Activated CD8-positive, alpha-beta T cell treated with anti-CD3 and anti-CD28 coated beads, Interleukin-2, amount 10 ng/mL, durations not matched to agents 7 days and 5 days (primary cell): Measurements from ENCODE around the gene PPP1R1C. TPM values are rescaled to one million over a fixed set of nuclear protein-coding genes. Genes with fewer than 3 reads are reported as not detected.

Experiments used
- ATAC-seq: fragments of 150-1000 bp; cut with Tn5 transposase; one replicate; pipeline ENCODE4 v1.10.0; 2021; ENCODE audit warnings: moderate library complexity
- CTCF ChIA-PET: fragments of 350-600 bp; sonication (Branson Sonifier 250); formaldehyde crosslinking; loops from one replicate; lab custom pipeline; 2021; ENCODE audit warnings: antibody characterized with exemption; lab: Charles Lee
- POLR2A ChIA-PET: fragments of 350-600 bp; sonication (Branson Sonifier 250); formaldehyde crosslinking; loops from one replicate; lab custom pipeline; 2021; ENCODE audit warnings: antibody characterized with exemption; lab: Charles Lee
- DNase-seq: peaks from one replicate; pipeline ENCODE4 v3.0.0-alpha.2; 2020
- H3K27ac Mint-ChIP-seq: one replicate; pipeline ENCODE4 v1.8.0; 2021; ENCODE audit warnings: mild to moderate bottlenecking, mixed read lengths
- H3K27me3 Mint-ChIP-seq: one replicate; pipeline ENCODE4 v1.8.0; 2021; ENCODE audit warnings: low read depth, mixed read lengths
- H3K36me3 Mint-ChIP-seq: one replicate; pipeline ENCODE4 v1.8.0; 2021; ENCODE audit warnings: low read depth, mixed read lengths
- H3K4me1 Mint-ChIP-seq: one replicate; pipeline ENCODE4 v1.8.0; 2021; ENCODE audit warnings: low read depth, mixed read lengths
- H3K4me3 Mint-ChIP-seq: one replicate; pipeline ENCODE4 v1.8.0; 2021; ENCODE audit warnings: mild to moderate bottlenecking, mixed read lengths
- H3K9me3 Mint-ChIP-seq: one replicate; pipeline ENCODE4 v1.8.0; 2022; ENCODE audit warnings: mixed read lengths; ENCODE audit not compliant: insufficient read depth
- total RNA-seq, 2 experiments: library from RNA; stranded (reverse); gene quantifications; one replicate each; pipeline ENCODE4 v1.2.3, GENCODE V29; 2021

The PPP1R1C gene
- total RNA-seq, 2 experiments from 2014 or later, result not detected

DNA sequence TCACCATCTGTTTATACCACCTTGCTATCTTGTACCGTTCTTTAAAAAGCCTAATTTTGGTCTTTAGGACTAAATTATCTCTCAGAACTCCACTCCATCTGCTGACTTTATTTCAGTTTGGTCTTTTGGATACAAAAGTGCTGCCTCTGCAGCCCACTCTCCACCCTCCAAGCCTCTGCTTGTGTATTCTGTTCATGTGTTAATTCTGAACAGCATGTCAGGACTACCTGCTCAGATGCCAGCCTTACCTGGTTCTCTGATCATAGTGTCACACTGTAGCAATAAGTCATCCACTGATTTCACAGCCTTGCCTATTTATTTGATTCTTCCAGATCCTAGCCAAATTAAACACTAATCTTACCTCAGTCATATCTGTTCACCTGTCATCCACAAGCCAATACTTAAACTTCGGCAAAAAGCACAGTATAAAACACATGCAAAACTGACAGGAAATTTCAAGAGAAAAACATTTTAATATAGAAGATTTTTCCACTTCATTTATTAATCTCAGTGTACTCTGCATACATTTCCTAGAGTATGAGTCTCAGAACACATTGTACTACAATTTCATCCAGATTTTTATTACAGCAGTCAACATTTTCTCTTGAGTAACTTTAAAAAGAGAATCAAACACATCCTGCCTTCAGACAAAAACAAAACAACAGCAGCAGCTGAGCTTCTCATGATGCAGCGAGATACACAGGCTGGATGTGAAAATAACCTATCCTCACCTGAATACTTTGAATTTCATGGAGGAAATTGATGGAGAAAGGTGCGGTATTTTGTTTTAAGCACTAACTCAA lies 64.9 kb downstream of the PPP1R1C start:
- H3K27ac Mint-ChIP-seq, result no peak overlapping the region
- no peaks in the 10 kb centered on the region for H3K27me3 Mint-ChIP-seq
- no peak for ATAC-seq
- no peak for DNase-seq
- H3K4me1 Mint-ChIP-seq, result no peaks in the 10 kb centered on the region
- CTCF ChIA-PET, result no interaction called here
- no peaks in the 10 kb centered on the region for H3K9me3 Mint-ChIP-seq
- no peaks in the 10 kb centered on the region for H3K36me3 Mint-ChIP-seq
- no peak overlapping the region for H3K4me3 Mint-ChIP-seq
- POLR2A ChIA-PET, result no interaction called here

DNA sequence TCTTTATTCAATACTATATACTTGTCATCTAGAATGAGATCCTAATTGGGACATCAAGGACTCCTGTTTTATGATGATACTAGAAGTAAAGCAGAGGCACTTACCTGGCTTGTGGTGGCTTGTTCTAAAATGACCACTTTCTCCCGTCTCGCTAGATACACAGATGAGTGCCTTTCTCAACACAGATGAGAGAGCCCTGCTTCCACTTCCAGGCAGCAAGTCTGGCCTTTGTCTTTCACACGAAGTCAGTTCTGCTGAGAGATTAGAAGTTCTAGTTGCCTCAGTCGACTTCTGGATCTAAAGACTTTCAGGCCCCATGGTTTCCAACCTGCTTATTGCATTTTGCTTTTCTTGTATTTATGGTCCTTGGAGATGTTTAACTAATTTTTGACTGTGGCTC lies 70.3 kb downstream of the PPP1R1C start:
- Mint-ChIP-seq H3K4me1 (no peaks in the 10 kb centered on the region), H3K36me3 (no peaks in the 10 kb centered on the region), H3K4me3 (no peak overlapping the region), H3K27ac (no peak overlapping the region), H3K9me3 (no peaks in the 10 kb centered on the region), H3K27me3 (no peaks in the 10 kb centered on the region)
- DNase-seq, result no peak
- ATAC-seq, result no peak
- CTCF ChIA-PET, result no interaction called here
- POLR2A ChIA-PET, result no interaction called here

DNA sequence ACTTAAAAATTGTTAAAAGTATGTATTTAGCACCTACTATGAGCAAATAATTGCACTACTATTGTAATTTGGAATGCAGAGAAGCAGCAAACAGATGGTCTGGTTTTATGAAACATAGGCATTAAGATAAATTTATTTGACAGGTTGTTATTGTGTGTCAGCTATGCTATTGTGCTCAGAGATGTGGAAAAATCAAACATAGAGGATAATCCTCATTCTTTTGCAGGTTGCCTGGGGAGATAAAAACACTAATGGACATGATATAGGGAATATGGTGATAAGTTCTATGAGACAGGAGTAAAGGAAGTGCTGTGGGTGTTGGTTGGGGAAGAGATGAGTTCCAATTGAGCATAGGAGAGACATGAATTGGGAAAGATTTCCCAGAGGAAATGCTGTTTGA lies 71.3 kb downstream of the PPP1R1C start:
- no peak overlapping the region for H3K4me3 Mint-ChIP-seq
- ChIA-PET POLR2A (no interaction called here), CTCF (no interaction called here)
- H3K9me3 Mint-ChIP-seq, result no peaks in the 10 kb centered on the region
- ATAC-seq (no peak), DNase-seq (no peak)
- H3K27me3 Mint-ChIP-seq, result no peaks in the 10 kb centered on the region
- no peak overlapping the region for H3K27ac Mint-ChIP-seq
- H3K36me3 Mint-ChIP-seq, result no peaks in the 10 kb centered on the region
- H3K4me1 Mint-ChIP-seq, result no peaks in the 10 kb centered on the region

DNA sequence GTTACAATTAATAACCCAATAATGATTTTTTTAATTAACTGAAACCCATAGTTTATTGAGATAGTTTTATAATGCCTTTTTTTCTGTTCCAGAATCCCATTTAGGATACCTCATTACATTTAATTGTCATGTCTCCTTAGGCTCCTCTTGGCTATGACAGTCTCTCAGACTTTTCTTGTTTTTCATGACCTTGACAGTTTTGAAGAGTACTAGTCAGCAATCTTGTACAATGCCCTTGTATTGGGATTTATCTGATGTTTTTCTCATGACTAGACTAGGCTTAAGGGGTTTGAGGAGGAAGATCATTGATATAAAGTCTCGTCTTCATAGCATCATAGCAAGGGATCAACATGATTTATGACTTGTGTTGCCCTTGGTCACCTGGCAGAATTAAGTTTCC lies 72.4 kb downstream of the PPP1R1C start:
- ChIA-PET CTCF (no interaction called here), POLR2A (no interaction called here)
- no peaks in the 10 kb centered on the region for H3K9me3 Mint-ChIP-seq
- no peaks in the 10 kb centered on the region for H3K27me3 Mint-ChIP-seq
- no peak overlapping the region for H3K27ac Mint-ChIP-seq
- H3K36me3 Mint-ChIP-seq, result no peaks in the 10 kb centered on the region
- DNase-seq (no peak), ATAC-seq (no peak)
- no peaks in the 10 kb centered on the region for H3K4me1 Mint-ChIP-seq
- no peak overlapping the region for H3K4me3 Mint-ChIP-seq

DNA sequence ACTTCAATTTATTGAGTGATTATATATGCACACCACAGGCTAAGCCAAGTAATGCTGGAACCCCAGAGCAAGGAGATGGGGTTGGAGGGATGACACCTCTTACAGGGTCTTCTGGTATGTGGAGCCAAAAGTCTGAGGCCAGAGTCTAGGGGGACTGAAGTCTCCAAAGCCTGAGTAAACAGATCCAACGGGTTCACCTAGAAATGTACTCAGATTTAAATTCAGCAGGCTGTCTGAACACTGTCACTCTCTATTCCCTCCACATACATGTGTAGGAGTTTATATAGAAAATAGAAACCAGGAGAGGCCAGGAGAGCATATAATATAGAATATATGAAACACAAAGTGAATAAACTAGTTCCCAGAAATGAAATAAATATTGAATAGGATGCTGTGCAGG lies 76.1 kb downstream of the PPP1R1C start:
- Mint-ChIP-seq H3K36me3 (no peaks in the 10 kb centered on the region), H3K27ac (no peak overlapping the region), H3K4me3 (no peak overlapping the region), H3K9me3 (no peaks in the 10 kb centered on the region), H3K4me1 (no peaks in the 10 kb centered on the region), H3K27me3 (no peaks in the 10 kb centered on the region)
- DNase-seq (no peak), ATAC-seq (no peak)
- ChIA-PET POLR2A (no interaction called here), CTCF (no interaction called here)

DNA sequence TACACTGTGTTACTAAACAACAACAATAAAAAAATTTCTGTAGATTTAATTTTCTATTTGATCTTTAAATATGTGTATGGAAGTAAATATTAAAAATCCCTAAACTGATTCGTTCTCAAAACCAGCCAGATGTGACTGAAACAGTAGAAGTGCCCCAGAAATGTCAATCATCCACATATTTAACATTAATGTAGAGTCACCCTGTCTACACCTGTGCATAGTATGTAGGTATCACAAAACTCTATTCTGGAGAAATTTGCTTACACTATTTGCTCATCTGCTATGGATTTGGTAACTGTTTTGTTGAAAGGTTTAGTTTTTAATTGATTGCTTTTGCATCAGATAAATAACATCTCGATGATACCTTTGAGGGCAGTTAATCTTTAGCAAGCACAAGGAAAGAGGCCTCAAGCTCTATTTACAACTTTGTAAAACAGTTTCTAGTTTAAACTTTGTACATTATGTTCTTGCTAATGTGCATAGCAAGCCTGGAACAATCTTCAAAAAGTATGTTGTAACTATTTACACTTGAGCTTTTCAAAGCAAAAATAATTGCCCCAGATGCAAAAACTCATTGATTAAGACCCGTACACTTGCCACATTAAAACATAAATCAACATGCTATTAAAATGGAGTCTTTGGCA lies 76.8 kb downstream of the PPP1R1C start:
- ChIA-PET POLR2A (no interaction called here), CTCF (no interaction called here)
- H3K4me3 Mint-ChIP-seq, result no peak overlapping the region
- H3K9me3 Mint-ChIP-seq, result no peaks in the 10 kb centered on the region
- no peaks in the 10 kb centered on the region for H3K36me3 Mint-ChIP-seq
- H3K27ac Mint-ChIP-seq, result no peak overlapping the region
- no peaks in the 10 kb centered on the region for H3K27me3 Mint-ChIP-seq
- DNase-seq (no peak), ATAC-seq (no peak)
- no peaks in the 10 kb centered on the region for H3K4me1 Mint-ChIP-seq

DNA sequence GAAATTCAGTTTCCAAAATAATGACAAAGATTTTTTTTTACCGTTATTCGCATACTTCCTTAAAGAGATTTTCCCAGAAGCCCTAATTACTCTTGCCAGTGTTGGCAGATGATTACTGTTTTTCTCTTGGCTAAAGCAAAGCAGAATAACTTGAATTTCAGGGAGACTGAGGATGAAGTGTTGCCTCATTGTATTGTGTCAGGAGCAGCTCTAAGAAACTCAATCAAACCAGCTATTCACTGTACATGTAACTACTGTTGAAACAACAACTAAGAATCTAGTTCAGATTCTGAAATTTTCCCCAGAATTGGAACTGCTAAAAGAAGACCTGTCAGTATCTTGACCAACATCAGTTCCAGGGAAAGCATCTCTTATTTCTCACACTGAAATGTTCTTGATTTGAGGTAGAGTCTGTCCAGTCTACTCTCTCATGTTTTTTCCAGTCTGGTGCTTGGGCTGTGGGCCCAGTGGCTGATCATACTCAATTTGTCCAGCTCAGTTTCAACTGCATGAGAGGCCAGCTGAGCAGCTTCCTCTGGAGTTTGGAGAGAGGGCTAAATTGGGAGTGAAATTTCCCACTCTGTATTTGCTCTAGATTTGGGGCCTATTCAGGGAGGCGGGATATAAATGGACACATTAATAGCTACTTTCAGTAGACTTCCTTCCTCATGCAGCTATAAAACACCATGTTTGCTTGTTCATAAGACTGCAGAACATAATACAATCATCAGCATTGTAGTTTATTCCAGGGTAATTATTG lies 78.5 kb downstream of the PPP1R1C start:
- ChIA-PET CTCF (interaction anchor here (0.8 to 1.8 kb wide), 2 partner anchors 13 to 321 kb away, joined by 3 to 7 read pairs; no protein-coding TSS in a partner anchor), POLR2A (no interaction called here)
- DNase-seq, result no peak
- H3K9me3 Mint-ChIP-seq, result no peaks in the 10 kb centered on the region
- no peaks in the 10 kb centered on the region for H3K4me1 Mint-ChIP-seq
- H3K36me3 Mint-ChIP-seq, result no peaks in the 10 kb centered on the region
- no peaks in the 10 kb centered on the region for H3K27me3 Mint-ChIP-seq
- no peak for ATAC-seq
- H3K4me3 Mint-ChIP-seq, result no peak overlapping the region
- H3K27ac Mint-ChIP-seq, result no peak overlapping the region

DNA sequence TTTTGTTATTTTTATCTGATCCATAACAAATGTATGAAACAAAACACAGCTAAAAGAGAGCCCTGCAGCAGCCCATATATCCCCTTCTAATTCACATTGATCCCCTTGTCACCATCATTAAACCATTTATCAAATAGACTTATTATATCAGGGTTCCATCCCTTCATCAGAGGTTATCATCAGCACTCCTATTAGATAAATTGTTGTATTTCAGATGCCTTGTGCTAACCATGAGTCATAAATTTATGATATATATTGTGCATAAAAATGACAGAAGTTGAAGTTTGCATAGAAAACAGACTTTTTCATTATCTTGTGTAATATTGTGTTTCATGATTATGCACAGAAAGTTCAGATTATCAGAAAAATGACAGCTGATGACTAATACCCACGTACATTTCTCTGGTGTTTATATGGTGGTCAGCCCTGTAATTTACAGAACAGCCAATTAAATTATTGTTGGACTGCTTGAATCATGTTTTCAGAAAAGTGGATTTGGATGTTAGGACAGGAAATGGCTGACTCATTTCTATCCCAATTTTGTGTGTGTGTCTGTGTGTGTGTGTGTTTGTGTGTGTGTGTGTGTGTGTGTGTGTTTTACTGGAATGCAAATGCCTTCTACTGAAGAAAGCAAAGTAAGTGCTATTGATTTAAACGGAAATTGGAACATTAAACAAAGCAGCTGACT lies 80.9 kb downstream of the PPP1R1C start:
- ChIA-PET CTCF (no interaction called here), POLR2A (no interaction called here)
- Mint-ChIP-seq H3K4me3 (no peak overlapping the region), H3K4me1 (no peaks in the 10 kb centered on the region), H3K27ac (no peak overlapping the region), H3K9me3 (no peaks in the 10 kb centered on the region), H3K36me3 (no peaks in the 10 kb centered on the region), H3K27me3 (no peaks in the 10 kb centered on the region)
- ATAC-seq, result no peak
- DNase-seq, result no peak

DNA sequence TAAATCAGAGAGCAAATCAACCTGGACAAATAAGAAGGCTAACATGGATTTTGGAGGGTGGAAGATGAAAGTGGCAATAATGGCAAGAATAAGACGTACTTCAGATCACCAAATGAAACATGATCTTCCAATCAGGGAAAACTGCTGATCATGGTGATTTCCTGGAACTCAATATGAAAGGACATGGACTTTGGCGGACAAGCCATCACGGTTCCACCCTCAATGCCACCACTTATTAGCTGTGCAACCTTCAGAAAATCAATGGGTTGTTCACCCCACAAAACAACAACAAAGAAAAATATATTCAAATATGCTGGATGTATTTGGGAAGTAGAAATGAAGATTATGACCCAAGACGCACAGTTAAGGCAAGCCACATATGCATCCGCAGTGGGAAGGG lies 81.7 kb downstream of the PPP1R1C start:
- Mint-ChIP-seq H3K9me3 (no peaks in the 10 kb centered on the region), H3K27ac (no peak overlapping the region), H3K4me3 (no peak overlapping the region), H3K4me1 (no peaks in the 10 kb centered on the region), H3K27me3 (no peaks in the 10 kb centered on the region), H3K36me3 (no peaks in the 10 kb centered on the region)
- DNase-seq (no peak), ATAC-seq (no peak)
- ChIA-PET CTCF (no interaction called here), POLR2A (no interaction called here)

DNA sequence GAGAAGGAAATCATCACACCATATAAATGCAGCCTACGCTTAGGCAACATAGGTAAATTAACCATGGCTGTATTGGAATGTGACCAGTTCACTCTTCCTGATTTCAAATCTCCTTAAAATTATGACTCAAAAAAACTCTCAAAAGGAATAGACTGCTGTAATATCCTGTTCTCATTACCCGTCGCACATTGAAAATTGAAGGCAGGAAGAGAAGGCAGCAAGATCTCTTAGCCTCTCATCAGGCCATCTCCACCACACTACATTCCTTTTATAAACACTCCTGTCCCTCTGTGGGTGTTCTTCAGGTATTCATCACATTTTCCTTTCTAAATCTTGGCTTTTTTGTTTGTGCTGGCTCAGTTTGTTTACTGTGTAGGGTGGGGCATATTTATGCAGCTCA lies 83.2 kb downstream of the PPP1R1C start:
- H3K27ac Mint-ChIP-seq, result no peak overlapping the region
- no peaks in the 10 kb centered on the region for H3K4me1 Mint-ChIP-seq
- ChIA-PET CTCF (no interaction called here), POLR2A (interaction anchor here (0.6 kb wide), 1 partner anchor 363 kb away, joined by 3 read pairs; no protein-coding TSS in a partner anchor)
- H3K9me3 Mint-ChIP-seq, result no peaks in the 10 kb centered on the region
- H3K4me3 Mint-ChIP-seq, result no peak overlapping the region
- no peaks in the 10 kb centered on the region for H3K36me3 Mint-ChIP-seq
- ATAC-seq (no peak), DNase-seq (no peak)
- peaks cover 3% of the 10 kb centered on the region for H3K27me3 Mint-ChIP-seq

DNA sequence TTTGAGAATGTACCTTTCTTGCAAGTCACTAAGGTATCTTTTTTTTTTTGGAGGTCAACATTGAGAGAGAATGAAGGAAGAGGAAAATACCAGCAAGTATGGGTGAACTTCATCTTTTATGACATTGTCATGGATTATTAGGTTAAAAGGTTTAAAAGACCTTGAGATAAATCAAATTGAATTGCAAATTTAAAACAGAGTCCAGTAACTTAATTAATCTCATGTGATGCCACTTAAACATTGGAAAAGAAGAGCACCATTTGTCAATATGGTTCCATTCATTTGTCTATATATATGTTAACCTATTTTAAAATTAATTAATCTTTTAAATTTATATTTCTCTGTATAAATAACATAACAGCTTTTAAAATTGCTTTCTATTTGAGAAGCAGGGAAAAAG lies 83.8 kb downstream of the PPP1R1C start:
- ChIA-PET CTCF (no interaction called here), POLR2A (interaction anchor here (0.6 kb wide), 1 partner anchor 364 kb away, joined by 3 read pairs; no protein-coding TSS in a partner anchor)
- ATAC-seq, result no peak
- Mint-ChIP-seq H3K27ac (no peak overlapping the region), H3K4me1 (no peaks in the 10 kb centered on the region), H3K4me3 (no peak overlapping the region), H3K27me3 (peaks cover 3% of the 10 kb centered on the region), H3K36me3 (no peaks in the 10 kb centered on the region), H3K9me3 (no peaks in the 10 kb centered on the region)
- DNase-seq, result no peak
